Smooth muscle cell of the brain vasculature (primary cell): ENCODE results near the gene MCUR1.
"Not testable (repeated sequence)": the region's sequence is repeated elsewhere in the genome, so short reads cannot be mapped to it uniquely, and the experiment has no call there.

Experiments used
- DNase-seq: peaks from one replicate; pipeline ENCODE4 v3.0.0-alpha.2; 2012; ENCODE audit warnings: low read depth, low spot score

Gene MCUR1

GRCh38 chr6:13828656-13829301 is 14.4 kb upstream of the MCUR1 start:
- DNase-seq = not testable (repeated sequence)

DNA sequence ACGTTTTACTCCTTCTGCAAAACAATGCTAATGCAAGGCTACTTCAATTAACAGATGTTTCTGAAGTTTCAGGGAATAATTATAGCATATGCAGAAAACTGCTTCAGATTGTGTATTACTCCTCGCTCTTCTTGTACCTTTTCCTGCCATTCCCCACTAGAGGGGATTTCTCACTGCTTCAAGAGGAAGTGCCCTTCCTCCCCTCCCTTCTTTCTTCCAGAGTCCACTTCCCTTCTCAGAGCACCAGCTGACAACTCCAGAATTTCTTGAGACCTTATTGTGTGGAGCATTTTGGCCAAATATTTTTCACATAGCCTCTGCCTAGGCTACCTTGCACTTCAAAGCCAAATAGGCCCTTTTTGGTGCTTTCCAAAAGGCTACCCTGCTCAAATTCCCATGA is 12.7 kb upstream of the MCUR1 start:
- no peak for DNase-seq

- no peak for DNase-seq
Observed at GRCh38 chr6:13825871-13826270, 11.5 kb upstream of the MCUR1 start.

DNA sequence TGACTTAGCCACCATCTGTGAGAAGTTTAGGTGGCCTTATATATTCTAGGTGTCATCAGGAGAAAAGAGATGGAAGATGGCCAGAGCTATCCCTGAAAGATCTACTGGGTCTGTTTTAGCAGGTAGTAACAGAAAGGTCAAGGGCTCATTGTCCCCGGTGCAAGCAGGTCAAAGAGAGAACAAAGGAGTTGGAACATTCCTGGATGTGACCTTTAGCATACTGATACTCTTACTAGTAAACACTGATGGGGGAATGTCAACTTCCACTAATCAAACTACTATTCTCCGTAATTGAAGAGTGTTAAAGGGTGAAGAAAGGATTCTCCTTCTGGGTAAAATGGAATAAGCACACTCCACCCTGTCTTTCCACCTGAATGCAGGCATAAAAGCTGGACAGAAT is 4.0 kb upstream of the MCUR1 start:
- no peak for DNase-seq

GRCh38 chr6:13814938-13815575 is 700 bp upstream of the MCUR1 start:
- no peak for DNase-seq

DNA sequence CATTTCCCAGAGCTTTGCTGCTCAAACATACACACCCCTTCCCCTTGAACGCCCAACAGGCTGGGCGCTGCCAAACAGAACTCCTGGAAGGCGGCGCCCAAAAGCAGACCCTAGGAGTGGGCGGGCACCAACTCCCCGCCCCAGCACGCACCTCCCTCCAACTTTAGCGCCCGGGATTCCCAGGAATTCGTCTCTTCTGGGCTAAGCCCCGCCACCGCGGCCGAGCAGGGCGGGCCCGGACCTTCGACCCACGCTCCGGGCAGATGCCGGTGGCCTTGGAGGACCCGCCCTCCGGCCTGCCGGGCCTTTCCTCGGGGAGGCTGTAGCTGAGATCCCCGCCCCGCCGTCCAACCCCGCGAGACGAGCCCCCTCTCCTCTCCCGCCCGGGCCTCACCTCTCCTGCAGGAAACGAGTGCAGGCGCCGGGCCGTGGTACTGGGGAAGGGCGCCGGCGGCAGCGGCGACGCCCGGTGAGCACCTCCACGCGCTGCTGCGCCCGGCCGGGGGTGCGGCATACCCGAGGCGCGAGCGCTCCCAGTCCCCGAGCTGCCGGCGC is 659 bp downstream of the MCUR1 start:
- DNase-seq = peak; percentile 39

- no peak for DNase-seq
Observed at GRCh38 chr6:13813026-13813425, 1.3 kb downstream of the MCUR1 start.

DNA sequence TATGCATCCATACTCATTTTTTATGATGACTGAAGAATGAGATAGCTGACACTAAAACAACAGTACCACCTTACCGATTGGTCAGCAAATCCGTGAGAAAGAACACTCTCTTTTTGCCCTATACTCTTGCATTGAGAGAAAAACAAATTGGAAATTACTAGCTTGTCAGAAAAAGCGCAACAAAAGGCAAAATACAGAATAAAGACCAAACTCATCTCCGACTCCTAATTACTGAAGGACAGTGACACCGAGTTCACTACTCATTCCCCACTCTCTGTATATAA is 2.1 kb downstream of the MCUR1 start:
- DNase-seq = no peak

DNA sequence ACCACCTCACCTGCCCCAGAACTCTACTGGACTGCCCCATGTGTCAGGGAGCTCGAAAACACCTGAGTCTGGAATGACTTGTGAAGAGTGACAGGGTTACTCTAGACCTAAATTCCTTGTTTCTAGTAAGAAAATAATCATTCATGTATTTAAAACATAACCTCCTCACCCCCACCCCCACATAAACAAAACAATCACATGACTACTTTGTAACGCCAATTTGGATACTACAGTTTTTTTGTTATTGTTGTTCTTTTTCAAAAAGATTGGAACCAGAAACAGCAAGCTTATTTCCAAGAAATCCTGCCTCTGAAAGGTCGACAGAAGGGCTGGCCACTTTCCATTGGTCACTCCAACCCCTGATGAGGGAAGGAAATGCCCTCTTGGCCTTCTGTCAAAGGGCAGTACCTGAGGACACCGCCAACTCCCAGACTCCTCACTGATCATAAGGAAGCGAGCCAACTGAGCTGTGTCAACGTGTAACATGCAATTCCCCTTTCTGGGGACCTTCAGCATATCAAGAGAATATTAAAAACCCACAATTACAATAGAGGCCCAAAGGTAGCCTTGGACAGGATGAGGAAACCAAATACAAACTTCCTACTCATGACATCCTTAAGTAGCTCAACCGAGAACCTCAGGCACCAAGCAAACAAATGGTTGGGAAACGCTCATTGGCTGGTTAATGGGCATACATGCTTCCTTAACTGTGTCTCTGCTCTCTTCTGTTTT is 2.6 kb downstream of the MCUR1 start:
- DNase-seq = no peak

DNA sequence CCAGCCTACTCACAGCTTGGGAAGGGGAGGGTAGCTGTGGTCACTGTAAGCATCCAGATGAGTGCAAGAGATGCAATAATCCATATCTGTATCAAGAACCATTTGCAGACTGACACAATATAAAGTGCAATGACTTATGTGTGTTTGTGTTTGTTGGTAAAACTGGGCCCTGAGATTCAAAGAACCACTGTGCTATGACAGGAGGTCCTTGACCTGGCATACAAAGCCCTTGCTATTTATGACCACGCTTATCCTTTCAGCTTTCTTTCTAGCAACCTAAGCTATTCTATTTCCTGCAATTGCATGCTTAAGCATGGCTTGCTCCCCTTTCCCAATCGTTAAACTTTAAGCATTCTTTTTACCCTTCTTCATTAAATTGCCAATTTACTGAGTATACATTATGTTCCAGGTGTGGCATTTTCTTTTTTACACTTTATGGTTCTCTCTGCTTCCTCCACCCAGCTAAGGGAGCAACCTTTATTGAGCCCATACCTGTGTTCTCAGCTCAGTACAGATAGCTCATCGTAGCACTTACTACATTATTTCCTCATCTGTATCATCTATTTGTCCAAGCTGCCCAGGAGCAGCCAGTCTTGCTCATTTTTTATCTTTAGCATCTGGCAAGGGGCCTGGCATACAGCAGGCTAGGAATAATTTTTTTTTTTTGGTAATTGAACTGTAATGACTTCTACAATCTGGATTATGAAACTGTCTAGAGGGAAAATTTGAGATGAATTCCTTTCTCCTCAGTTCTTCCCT is 3.5 kb downstream of the MCUR1 start:
- DNase-seq = no peak

- no peak for DNase-seq
Observed at GRCh38 chr6:13808801-13809200, 5.6 kb downstream of the MCUR1 start.

GRCh38 chr6:13807696-13808095 is 6.7 kb downstream of the MCUR1 start:
- no peak for DNase-seq

DNA sequence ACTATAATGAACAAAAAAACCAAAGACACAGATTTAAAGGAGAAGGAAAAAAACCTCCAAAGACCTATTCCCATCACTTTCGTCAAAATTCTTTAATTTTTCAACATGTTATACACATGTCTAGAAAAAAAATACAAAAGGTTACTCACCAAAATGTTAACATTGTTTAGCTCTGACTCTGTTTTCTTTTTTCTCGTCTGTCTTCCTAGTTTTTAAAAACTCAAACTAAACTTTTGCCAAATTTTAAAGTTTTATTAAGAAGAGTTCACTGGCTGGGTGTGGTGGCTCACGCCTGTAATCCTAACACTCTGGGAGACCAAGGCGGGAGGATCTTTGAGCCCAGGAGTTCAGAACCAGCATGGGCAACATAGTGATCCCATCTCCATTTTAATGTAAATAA is 10.8 kb downstream of the MCUR1 start:
- no peak for DNase-seq

DNA sequence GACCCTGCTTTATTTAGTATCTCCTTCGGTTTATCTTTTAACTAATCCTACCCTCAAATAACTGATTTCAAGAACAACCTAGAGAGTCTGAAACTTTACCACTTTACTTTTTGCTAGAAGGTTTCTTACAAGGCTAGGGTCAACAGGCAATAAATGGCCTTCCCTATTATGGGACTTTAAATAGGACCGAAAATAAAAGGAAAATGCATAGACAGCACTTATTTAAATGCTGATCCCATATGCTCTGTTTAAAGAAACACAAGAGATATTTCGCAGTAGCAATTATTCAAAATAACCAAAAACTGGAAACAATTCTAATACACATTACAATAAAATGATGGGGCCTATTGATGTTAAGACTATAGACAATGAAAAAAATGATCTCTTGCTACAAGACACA is 13.7 kb downstream of the MCUR1 start:
- DNase-seq = no peak

DNA sequence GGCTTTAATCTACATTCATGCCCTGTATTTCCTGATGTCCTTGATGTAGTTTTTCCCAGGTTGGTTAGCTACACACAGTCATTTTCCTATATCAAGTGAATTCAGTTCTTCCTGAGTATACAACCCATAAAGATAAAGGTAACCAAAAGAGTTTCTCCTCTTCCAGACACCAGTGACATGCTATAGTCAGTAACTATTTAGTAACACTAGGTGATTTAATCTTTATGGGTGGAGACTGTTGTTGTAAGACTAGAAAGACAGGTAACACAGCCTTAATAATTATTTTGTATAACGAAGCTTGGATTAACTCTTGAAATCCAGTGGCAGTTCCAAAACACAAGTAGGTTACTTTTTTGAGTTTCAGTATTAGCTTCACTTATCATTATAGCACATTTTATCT is 17.6 kb downstream of the MCUR1 start:
- DNase-seq = no peak

- DNase-seq = peak; percentile 33
Observed at GRCh38 chr6:13795041-13795750, 19.2 kb downstream of the MCUR1 start.

- peak; percentile 17 for DNase-seq
Observed at GRCh38 chr6:13794184-13794583, 20.2 kb downstream of the MCUR1 start.

DNA sequence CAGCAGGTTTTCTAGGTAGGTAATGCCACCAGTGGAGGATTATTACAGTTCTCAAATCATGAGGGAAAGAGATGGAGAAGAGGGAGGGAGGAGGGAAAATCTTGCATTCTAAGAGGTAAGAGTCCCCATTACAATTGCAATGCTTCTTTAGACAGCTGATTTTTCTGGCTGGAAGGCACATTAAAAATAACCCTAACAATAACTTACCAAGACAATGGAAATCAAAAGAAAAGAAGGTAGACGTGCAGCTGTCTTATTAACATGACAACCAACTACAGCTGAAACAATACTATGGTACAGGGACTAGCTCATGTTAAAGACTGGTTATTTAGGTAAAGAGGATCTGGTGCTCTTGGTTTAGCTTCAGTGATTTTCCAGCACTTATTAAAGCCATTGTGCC is 24.6 kb downstream of the MCUR1 start:
- no peak for DNase-seq

DNA sequence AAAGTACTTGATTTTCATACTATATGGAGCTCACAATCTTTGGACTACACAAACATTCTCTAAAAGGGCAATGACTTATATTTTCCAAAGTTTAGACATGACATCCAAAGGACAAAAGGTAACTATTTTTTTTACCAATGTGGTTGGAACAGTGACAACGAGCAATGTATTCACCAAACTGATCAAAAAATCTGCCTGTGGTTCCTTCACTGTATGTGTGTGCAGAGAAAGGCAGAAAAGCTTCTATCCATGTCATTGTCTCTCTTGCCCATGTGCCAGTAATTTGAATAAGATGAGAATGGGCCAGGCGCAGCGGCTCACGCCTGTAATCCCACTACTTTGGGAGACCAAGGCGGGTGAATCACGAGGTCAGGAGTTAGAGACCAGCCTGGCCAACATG is 25.5 kb downstream of the MCUR1 start:
- DNase-seq = no peak

DNA sequence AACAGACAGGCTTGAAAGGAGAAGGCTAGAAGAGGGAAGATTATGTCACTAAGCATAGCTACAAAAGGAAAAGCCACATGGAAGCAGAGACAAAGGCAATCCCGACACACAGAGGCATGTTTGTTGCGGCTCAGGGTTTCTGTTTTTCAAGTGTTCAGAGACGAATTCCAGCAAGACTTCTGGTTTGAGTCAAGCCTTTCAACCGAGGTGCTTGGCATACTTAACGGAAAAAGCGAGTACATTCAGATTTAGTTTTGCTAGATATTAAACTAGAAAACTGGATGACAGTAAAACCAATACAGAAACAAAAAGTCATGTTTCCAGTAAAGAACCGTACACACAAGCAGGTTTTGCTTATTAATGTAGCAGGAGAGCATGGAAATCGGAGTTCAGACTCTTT is 27.2 kb downstream of the MCUR1 start:
- DNase-seq = no peak

- DNase-seq = not testable (repeated sequence)
Observed at GRCh38 chr6:13780162-13780561, 34.2 kb downstream of the MCUR1 start.

DNA sequence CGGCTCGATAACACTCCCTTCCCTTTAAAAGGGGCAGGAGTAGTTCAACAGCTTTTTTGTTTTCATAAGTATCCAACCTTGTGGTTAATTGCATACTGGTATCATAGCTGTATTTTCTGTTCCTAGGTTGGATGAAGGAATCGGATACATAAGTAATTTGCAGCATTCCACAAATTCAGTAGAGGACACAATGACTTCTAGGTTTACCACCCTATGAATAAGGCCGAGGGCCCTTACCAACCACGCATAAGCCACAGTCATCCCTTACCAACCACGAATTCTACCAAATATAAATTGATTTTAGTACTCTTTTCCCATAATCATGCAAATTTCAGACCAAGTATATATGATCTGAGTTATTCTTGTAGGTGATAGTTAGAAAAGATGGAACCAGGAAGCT is 36.3 kb downstream of the MCUR1 start:
- no peak for DNase-seq
